ENCODE results near the gene CUL7.
"Not testable (repeated sequence)": the region's sequence is repeated elsewhere in the genome, so short reads cannot be mapped to it uniquely, and the experiment has no call there.

CUL7 gene

DNA sequence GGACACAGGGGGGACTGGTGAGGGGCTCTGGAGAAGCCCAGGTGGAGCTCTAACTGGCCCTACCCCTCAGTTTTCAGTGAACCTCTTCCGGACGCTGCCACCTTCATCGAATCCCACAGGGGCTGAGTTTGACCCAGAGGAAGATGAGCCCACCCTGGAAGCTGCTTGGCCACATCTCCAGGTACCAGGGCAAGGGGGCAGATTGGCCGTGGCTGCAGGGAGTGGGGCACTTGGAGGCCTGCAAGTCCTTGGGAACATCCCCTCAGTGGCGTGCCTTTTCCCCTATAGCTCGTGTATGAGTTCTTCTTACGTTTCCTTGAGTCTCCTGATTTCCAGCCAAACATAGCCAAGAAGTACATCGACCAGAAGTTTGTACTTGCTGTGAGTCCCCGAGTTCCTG is 46.5 kb downstream of the CUL7 start:
- no peak overlapping the region for H3K4me3 ChIP-seq (ENCODE audit: low read length)
- H3K9me3 ChIP-seq (ENCODE audit: insufficient read depth, low read depth, low read length), result no peaks in the 10 kb centered on the region
- H3K36me3 ChIP-seq (ENCODE audit: insufficient read depth, low read depth, low read length), result peaks cover 64% of the 10 kb centered on the region
- H3K4me1 ChIP-seq (ENCODE audit: insufficient read depth, low read length), result peaks cover 1% of the 10 kb centered on the region; the same call in 1 of the 2 replicates
- H3K27ac ChIP-seq (ENCODE audit: low read length), result no peak overlapping the region
- H3K9ac ChIP-seq (ENCODE audit: low read depth, low read length), result no peak overlapping the region
- no peaks in the 10 kb centered on the region for H3K27me3 ChIP-seq (ENCODE audit: insufficient read depth, low read length)

DNA sequence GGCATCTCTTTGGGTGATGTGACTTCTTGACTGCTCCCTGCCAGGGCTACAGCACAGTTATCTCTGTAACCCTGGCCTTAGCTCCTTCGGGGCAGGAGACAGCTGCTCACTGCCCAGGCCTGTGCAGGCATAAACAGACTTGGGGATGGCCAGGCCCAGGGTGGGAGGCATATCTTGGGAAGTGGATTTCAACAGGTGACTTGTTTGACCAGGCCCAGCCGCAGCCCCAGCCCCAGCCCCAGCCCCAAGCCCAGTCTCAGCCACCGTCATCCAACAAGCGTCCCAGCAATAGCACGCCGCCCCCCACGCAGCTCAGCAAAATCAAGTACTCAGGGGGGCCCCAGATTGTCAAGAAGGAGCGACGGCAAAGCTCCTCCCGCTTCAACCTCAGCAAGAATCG is 47.4 kb downstream of the CUL7 start:
- H3K27me3 ChIP-seq (ENCODE audit: insufficient read depth, low read length), result no peaks in the 10 kb centered on the region
- H3K9ac ChIP-seq (ENCODE audit: low read depth, low read length), result no peak overlapping the region

DNA sequence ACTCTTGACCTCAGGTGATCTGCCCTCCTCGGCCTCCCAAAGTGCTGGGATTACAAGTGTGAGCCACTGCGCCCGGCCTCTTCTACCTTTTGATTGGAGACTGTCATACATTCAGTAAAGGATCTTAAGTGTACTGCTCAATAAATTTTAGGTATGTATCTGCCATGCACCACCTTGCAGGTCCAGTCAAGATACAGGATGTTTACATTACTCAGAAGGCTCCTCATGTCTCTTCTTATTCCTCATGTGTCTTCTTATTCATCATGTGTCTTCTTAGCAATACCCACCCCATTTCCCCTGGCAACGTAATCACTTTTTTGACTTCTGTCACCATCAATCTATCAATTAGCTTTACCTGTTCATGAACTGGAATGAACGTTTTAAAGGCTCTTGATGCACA is 47.8 kb downstream of the CUL7 start:
- no peak overlapping the region for H3K9ac ChIP-seq (ENCODE audit: low read depth, low read length)
- H3K27me3 ChIP-seq (ENCODE audit: insufficient read depth, low read length), result no peaks in the 10 kb centered on the region
- H3K36me3 ChIP-seq (ENCODE audit: insufficient read depth, low read depth, low read length), result peaks cover 51% of the 10 kb centered on the region
- no peak overlapping the region for H3K4me3 ChIP-seq (ENCODE audit: low read length)
- H3K4me1 ChIP-seq (ENCODE audit: insufficient read depth, low read length), result no peaks in the 10 kb centered on the region
- no peaks in the 10 kb centered on the region for H3K9me3 ChIP-seq (ENCODE audit: insufficient read depth, low read depth, low read length)
- no peak overlapping the region for H3K27ac ChIP-seq (ENCODE audit: low read length)

More for the DNA sequence above, 47.4 kb downstream of the CUL7 start:
- H3K27ac ChIP-seq (ENCODE audit: low read length), result no peak overlapping the region
- H3K4me1 ChIP-seq (ENCODE audit: insufficient read depth, low read length), result no peaks in the 10 kb centered on the region
- H3K4me3 ChIP-seq (ENCODE audit: low read length), result no peak overlapping the region
- H3K9me3 ChIP-seq (ENCODE audit: insufficient read depth, low read depth, low read length), result no peaks in the 10 kb centered on the region
- peaks cover 55% of the 10 kb centered on the region for H3K36me3 ChIP-seq (ENCODE audit: insufficient read depth, low read depth, low read length)

DNA sequence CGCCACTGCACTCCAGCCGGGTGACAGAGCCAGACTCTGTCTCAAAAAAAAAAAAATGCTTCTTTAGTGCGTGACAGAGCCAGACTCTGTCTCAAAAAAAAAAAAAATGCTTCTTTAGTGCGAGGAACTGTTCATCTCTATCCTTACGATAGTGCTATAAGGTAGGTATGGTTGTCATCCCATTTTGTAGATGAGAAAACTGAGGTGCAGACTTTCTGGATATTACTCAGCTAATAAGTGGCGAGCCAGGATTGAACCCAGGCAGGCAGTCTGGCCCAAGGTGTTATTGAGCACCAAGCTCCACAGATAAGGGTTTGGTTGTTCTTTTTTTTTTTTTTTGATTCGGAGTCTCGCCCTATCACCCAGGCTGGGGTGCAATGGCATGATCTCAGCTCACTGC is 51.8 kb downstream of the CUL7 start:
- H3K27ac ChIP-seq (ENCODE audit: low read length), result no peak overlapping the region
- H3K9me3 ChIP-seq (ENCODE audit: insufficient read depth, low read depth, low read length), result no peaks in the 10 kb centered on the region
- no peaks in the 10 kb centered on the region for H3K27me3 ChIP-seq (ENCODE audit: insufficient read depth, low read length)
- H3K36me3 ChIP-seq (ENCODE audit: insufficient read depth, low read depth, low read length), result peaks cover 11% of the 10 kb centered on the region; the same call in 1 of the 2 replicates
- H3K4me3 ChIP-seq (ENCODE audit: low read length), result no peak overlapping the region
- no peak overlapping the region for H3K9ac ChIP-seq (ENCODE audit: low read depth, low read length)
- no peaks in the 10 kb centered on the region for H3K4me1 ChIP-seq (ENCODE audit: insufficient read depth, low read length)

DNA sequence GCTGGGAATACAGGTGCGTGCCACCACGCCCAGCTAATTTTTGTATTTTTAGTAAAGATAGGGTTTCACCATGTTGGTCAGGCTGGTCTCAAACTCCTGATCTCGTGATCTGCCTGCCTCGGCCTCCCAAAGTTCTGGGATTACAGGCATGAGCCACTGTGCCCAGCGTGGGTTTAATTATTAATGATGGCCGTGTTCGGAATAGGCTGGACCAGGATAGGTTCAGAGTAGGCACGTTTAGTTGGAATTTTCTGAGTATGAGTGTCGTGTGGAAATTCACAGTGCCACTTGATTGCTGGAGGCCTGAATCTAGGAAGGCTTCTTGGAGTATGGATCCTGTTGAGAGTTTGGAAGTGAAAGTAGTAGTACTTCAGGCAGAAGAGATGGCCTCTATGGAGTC is 55.4 kb downstream of the CUL7 start:
- not testable (repeated sequence) for H3K9ac ChIP-seq (ENCODE audit: low read depth, low read length); H3K4me1 ChIP-seq (ENCODE audit: insufficient read depth, low read length); H3K27me3 ChIP-seq (ENCODE audit: insufficient read depth, low read length); H3K27ac ChIP-seq (ENCODE audit: low read length); H3K36me3 ChIP-seq (ENCODE audit: insufficient read depth, low read depth, low read length); H3K4me3 ChIP-seq (ENCODE audit: low read length); H3K9me3 ChIP-seq (ENCODE audit: insufficient read depth, low read depth, low read length)

DNA sequence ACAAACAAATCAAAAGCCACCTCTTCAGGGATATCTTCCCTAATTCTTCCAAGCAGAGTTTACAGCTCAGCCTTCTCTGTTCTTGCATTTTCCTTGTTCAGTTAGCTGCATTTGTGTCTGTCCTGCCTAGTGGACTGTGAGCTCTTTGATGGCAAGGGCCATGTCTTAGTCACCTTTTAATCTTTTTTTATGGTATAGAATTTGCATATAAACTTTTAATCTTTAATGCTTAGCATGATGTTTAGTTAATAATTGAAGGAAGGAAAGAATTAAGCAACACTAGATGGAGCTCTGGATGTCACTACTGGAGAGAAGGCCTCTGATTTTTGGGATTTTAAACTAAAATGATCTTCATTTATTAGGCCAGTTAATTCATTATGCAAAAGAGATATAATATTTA is 57.1 kb downstream of the CUL7 start:
- Histone ChIP-seq H3K27ac (ENCODE audit: low read length) (no peak overlapping the region), H3K9ac (ENCODE audit: low read depth, low read length) (no peak overlapping the region), H3K4me3 (ENCODE audit: low read length) (no peak overlapping the region), H3K36me3 (ENCODE audit: insufficient read depth, low read depth, low read length) (no peaks in the 10 kb centered on the region), H3K27me3 (ENCODE audit: insufficient read depth, low read length) (no peaks in the 10 kb centered on the region), H3K9me3 (ENCODE audit: insufficient read depth, low read depth, low read length) (no peaks in the 10 kb centered on the region), H3K4me1 (ENCODE audit: insufficient read depth, low read length) (no peaks in the 10 kb centered on the region)

DNA sequence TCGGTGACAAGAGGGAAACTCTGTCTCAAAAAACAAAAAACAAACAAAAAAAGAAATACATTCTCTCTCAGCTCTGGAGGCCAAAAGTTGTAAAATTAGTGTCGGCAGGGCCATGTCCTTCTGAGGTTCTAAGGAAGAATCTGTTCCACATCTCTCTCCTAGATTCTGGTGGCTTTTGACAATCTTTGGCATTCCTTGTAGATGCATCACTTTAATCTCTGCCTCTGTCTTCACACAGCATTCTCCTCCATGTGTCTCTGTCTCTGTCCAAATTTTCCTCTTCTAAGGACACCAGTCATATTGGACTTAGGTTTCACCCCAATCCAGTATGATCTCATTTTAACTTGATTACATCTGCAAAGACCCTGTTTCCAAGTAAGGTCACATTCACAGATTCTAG is 60.2 kb downstream of the CUL7 start:
- H3K9me3 ChIP-seq (ENCODE audit: insufficient read depth, low read depth, low read length), result no peaks in the 10 kb centered on the region
- H3K4me3 ChIP-seq (ENCODE audit: low read length), result no peak overlapping the region
- H3K27ac ChIP-seq (ENCODE audit: low read length), result no peak overlapping the region
- H3K4me1 ChIP-seq (ENCODE audit: insufficient read depth, low read length), result no peaks in the 10 kb centered on the region
- H3K27me3 ChIP-seq (ENCODE audit: insufficient read depth, low read length), result no peaks in the 10 kb centered on the region
- H3K9ac ChIP-seq (ENCODE audit: low read depth, low read length), result no peak overlapping the region
- H3K36me3 ChIP-seq (ENCODE audit: insufficient read depth, low read depth, low read length), result peaks cover 26% of the 10 kb centered on the region

DNA sequence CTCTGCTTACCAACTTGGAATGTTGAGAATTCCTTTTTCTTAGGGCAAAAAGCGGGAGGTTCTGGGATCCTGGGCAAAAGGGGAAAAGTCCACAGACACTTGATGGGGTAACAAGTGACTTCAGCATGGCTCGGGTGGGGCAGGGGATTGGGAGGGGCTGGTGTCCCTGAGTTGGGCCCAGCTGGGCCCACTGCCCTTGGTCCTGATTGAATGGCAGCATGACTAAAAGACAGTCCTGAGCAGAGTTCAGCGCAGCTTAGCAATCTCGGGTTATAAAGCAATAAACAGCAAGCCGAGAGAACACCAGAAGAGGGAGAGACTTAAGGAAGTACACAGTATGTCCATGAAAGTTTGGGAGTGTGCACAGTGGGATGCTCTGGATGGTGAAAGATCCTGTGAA is 63.7 kb downstream of the CUL7 start:
- no peaks in the 10 kb centered on the region for H3K9me3 ChIP-seq (ENCODE audit: insufficient read depth, low read depth, low read length)
- no peak overlapping the region for H3K4me3 ChIP-seq (ENCODE audit: low read length)
- H3K27ac ChIP-seq (ENCODE audit: low read length), result no peak overlapping the region
- no peaks in the 10 kb centered on the region for H3K4me1 ChIP-seq (ENCODE audit: insufficient read depth, low read length)
- H3K27me3 ChIP-seq (ENCODE audit: insufficient read depth, low read length), result no peaks in the 10 kb centered on the region
- peaks cover 32% of the 10 kb centered on the region for H3K36me3 ChIP-seq (ENCODE audit: insufficient read depth, low read depth, low read length)
- H3K9ac ChIP-seq (ENCODE audit: low read depth, low read length), result no peak overlapping the region

DNA sequence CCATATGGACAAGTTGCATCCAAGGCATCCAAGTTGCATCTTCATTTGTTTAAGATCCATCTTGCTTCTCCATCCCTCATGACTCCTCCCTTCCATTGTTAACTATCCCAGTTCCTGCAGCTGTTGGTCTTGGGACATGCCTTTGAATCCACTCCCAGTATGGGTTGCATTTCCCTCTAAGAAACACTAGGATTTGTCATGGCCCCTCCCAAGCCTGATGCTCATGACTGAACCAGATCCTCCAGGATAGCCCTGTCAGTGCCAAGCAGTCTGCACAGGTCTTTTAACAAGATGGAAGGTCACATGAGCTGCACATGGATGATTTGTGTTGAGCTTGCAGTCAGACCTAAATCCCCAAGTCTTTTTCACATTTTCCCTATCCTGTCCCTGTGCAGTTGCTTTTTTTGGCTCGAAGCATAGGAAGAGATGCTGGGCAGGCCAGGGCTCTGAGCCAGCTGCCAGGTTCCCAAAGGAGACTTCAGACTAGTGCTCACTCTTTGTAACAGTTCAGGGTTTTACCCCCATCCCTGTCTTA is 65.1 kb downstream of the CUL7 start:
- H3K36me3 ChIP-seq (ENCODE audit: insufficient read depth, low read depth, low read length), result peaks cover 32% of the 10 kb centered on the region
- H3K4me1 ChIP-seq (ENCODE audit: insufficient read depth, low read length), result no peaks in the 10 kb centered on the region
- no peak overlapping the region for H3K9ac ChIP-seq (ENCODE audit: low read depth, low read length)
- no peak overlapping the region for H3K4me3 ChIP-seq (ENCODE audit: low read length)
- no peaks in the 10 kb centered on the region for H3K9me3 ChIP-seq (ENCODE audit: insufficient read depth, low read depth, low read length)
- no peaks in the 10 kb centered on the region for H3K27me3 ChIP-seq (ENCODE audit: insufficient read depth, low read length)
- no peak overlapping the region for H3K27ac ChIP-seq (ENCODE audit: low read length)
